ENCODE results near the gene SYDE1.

The SYDE1 gene

DNA sequence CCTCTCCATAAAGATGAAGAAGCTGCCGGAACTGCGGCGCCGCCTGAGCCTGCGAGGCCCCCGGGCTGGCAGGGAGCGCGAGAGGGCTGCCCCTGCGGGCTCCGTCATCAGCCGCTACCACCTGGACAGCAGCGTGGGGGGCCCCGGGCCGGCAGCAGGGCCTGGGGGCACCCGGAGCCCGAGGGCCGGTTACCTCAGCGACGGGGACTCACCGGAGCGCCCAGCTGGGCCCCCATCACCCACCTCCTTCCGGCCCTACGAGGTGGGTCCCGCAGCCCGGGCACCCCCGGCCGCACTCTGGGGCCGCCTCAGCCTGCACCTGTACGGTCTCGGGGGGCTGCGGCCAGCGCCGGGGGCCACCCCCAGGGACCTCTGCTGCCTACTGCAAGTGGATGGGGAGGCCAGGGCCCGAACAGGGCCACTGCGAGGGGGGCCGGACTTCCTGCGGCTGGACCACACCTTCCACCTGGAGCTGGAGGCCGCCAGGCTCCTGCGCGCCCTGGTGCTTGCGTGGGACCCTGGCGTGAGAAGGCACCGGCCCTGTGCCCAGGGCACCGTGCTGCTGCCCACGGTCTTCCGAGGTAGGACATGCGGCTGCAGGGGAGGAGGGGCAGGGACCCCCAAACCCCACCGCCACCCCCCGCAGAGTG lies 2.7 kb downstream of the SYDE1 start:
- DNase-seq (ENCODE audit: insufficient read length, low spot score) (no peak), FAIRE-seq (no peak)
- TF ChIP-seq, protein P1, sequence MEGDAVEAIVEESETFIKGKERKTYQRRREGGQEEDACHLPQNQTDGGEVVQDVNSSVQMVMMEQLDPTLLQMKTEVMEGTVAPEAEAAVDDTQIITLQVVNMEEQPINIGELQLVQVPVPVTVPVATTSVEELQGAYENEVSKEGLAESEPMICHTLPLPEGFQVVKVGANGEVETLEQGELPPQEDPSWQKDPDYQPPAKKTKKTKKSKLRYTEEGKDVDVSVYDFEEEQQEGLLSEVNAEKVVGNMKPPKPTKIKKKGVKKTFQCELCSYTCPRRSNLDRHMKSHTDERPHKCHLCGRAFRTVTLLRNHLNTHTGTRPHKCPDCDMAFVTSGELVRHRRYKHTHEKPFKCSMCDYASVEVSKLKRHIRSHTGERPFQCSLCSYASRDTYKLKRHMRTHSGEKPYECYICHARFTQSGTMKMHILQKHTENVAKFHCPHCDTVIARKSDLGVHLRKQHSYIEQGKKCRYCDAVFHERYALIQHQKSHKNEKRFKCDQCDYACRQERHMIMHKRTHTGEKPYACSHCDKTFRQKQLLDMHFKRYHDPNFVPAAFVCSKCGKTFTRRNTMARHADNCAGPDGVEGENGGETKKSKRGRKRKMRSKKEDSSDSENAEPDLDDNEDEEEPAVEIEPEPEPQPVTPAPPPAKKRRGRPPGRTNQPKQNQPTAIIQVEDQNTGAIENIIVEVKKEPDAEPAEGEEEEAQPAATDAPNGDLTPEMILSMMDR (IDR thresholded peaks at IDR 0.05; ENCODE audit: insufficient read depth, missing control alignments): no peak

DNA sequence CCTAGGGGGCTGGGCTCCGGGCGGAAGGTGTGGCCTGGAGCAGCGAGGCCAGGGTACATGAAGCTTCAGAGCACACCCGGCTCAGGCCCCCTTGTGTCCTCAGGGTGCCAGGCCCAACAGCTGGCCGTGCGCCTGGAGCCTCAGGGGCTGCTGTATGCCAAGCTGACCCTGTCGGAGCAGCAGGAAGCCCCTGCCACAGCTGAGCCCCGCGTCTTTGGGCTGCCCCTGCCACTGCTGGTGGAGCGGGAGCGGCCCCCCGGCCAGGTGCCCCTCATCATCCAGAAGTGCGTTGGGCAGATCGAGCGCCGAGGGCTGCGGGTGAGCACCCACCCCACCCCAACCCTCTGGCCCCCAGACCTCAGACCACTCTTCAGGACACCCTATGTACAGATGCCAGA lies 3.2 kb downstream of the SYDE1 start:
- TF ChIP-seq, protein P1 (IDR thresholded peaks at IDR 0.05; ENCODE audit: insufficient read depth, missing control alignments): no peak
- no peak for FAIRE-seq

DNA sequence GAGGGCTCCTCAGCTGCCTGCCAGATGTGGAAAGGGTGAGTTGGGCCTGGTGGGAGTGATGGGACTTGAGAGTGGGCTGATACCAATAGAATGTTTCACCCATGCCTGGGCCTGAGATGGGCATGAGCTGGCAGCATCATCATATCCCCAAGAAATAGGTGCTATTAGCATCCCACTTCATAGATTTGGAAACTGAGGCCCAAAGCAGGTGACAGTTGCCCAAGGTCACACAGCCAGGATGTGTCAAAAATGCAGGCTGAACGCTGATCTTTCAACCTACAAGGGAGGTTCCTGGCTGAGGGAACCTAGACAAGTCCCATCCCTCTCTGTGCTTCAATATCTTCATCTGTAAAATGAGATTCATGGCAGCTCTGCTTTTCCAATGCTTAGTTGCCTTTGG lies 4.6 kb downstream of the SYDE1 start:
- FAIRE-seq: no peak
- TF ChIP-seq, protein P1 (IDR thresholded peaks at IDR 0.05; ENCODE audit: insufficient read depth, missing control alignments): no peak
- DNase-seq (ENCODE audit: insufficient read length, low spot score): no peak

More for the DNA sequence above, 3.2 kb downstream of the SYDE1 start:
- no peak for DNase-seq (ENCODE audit: insufficient read length, low spot score)

DNA sequence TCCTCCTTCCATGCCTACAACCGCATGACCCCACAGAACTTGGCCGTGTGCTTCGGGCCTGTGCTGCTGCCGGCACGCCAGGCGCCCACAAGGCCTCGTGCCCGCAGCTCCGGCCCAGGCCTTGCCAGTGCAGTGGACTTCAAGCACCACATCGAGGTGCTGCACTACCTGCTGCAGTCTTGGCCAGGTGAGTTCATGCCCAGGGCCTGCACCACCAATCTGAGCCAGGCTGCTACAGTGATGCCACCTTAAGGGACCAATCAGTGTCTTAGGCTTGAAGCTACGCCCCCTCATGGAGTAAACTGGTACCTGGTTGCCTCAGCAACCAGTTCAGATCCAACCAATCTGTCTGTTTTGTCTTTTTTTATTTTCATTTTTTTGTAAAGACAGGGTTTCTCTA lies 5.2 kb downstream of the SYDE1 start:
- DNase-seq (ENCODE audit: insufficient read length, low spot score): no peak
- TF ChIP-seq, protein P1 (IDR thresholded peaks at IDR 0.05; ENCODE audit: insufficient read depth, missing control alignments): no peak
- FAIRE-seq: no peak

DNA sequence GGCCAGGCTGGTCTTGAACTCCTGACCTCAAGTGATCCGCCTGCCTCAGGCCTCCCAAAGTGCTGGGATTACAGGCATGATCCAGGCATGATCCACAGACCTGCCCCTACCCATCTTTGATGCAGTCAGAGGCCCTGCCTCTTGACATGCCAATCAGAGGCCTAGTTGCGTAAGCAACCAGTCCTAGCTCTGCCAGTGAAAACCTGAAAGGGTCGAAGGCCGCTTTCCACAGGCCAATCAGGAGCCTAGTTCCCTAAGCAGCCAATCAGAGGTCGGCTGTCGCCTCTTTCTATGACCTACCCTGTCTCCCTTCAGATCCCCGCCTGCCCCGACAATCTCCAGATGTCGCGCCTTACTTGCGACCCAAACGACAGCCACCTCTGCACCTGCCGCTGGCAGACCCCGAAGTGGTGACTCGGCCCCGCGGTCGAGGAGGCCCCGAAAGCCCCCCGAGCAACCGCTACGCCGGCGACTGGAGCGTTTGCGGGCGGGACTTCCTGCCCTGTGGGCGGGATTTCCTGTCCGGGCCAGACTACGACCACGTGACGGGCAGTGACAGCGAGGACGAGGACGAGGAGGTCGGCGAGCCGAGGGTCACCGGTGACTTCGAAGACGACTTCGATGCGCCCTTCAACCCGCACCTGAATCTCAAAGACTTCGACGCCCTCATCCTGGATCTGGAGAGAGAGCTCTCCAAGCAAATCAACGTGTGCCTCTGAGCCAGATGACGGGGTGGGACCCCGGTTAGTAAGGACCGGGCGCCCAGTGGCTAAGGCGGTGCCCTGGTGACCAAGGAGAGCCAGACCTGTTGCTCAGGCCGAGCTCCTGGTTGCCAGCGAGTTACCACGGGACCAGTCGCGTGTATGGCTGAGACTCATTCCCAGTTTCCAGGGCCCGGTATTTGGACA lies 6.3 kb downstream of the SYDE1 start:
- FAIRE-seq (no peak), DNase-seq (ENCODE audit: insufficient read length, low spot score) (no peak)
- TF ChIP-seq, protein P1 (IDR thresholded peaks at IDR 0.05; ENCODE audit: insufficient read depth, missing control alignments): no peak

DNA sequence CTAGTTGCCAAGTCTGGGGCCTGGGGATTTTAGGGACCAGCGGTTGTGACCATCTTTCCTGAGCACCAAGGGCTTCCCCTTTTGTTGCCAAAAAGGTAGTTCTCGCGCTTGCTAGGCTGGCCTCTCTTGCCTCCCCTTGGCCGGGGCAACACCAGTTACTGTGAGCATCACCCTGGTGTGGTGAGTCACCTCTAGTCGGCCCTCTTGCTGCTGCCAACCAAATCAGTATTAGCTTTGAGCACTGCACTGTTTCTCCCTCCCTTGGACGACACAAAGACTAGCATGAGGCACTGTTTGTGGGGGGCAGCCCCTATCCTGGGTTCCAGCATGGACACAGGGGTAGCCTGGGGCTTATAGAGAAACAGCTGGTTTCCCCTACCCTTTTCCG lies 6.9 kb downstream of the SYDE1 start:
- FAIRE-seq: no peak
- DNase-seq (ENCODE audit: insufficient read length, low spot score): no peak
- TF ChIP-seq, protein P1 (IDR thresholded peaks at IDR 0.05; ENCODE audit: insufficient read depth, missing control alignments): no peak

DNA sequence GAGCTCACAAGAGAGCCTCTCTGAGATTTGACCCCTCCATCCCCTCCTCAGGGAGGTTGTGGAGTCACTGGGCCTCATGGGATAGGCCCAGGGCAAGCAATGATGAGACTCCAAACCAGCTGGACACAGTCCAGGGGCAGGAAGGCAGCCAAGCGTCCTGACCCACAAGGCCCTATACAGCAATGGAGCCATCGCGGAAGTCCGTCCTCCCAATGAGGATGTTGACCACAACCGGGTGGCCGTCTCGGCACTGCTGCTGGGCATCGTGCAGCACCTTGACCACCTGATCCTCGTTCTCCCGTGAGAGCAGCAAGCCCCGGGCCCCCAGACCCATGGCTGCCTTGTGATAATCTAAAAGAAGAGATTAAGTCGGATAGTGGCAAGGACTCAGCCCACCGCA lies 7.9 kb downstream of the SYDE1 start:
- FAIRE-seq (no peak), DNase-seq (ENCODE audit: insufficient read length, low spot score) (no peak)
- TF ChIP-seq, protein P1 (IDR thresholded peaks at IDR 0.05; ENCODE audit: insufficient read depth, missing control alignments): no peak
